Measurements from ENCODE around the gene LEF1. TPM values are rescaled to one million over a fixed set of nuclear protein-coding genes. Genes with fewer than 3 reads are reported as not detected.

LEF1 gene
- total RNA-seq, 1 experiment from 2014 or later = 2.0 TPM

- Mint-ChIP-seq H3K9me3 (ENCODE audit: unreplicated experiment) (no peaks in the 10 kb centered on the region), H3K36me3 (ENCODE audit: insufficient read depth, unreplicated experiment) (no peaks in the 10 kb centered on the region), H3K27ac (ENCODE audit: low read depth, unreplicated experiment) (no peak overlapping the region), H3K4me1 (ENCODE audit: insufficient read depth, unreplicated experiment) (no peaks in the 10 kb centered on the region), H3K4me3 (ENCODE audit: unreplicated experiment) (no peak overlapping the region), H3K27me3 (ENCODE audit: insufficient read depth, unreplicated experiment) (peaks cover 11% of the 10 kb centered on the region)
- no peak for TF ChIP-seq CTCF (IDR thresholded peaks at IDR 0.05; ENCODE audit: unreplicated experiment)
- CTCF ChIA-PET = interaction anchor here (0.6 kb wide), 2 partner anchors 15 to 305 kb away, joined by 3 to 9 read pairs; no protein-coding TSS in a partner anchor
- intact Hi-C loops (cut with micrococcal nuclease) = no loop called here
- BruUV-seq (replicated peaks) = no TSS peak
- POLR2A ChIA-PET = interaction anchor here (1.2 kb wide), 1 partner anchor 19 kb away, joined by 3 read pairs; no protein-coding TSS in a partner anchor
- no peak for DNase-seq (ENCODE audit: unreplicated experiment)
Observed at GRCh38 chr4:108159845-108160244, 8.9 kb downstream of the LEF1 start.

- ChIA-PET CTCF (no interaction called here), POLR2A (interaction anchor here (0.6 to 1.7 kb wide), 2 partner anchors 11 to 450 kb away, joined by 3 to 4 read pairs; partner anchors contain the start of gene LEF1)
- no peak overlapping the region for H3K4me3 Mint-ChIP-seq (ENCODE audit: unreplicated experiment)
- H3K4me1 Mint-ChIP-seq (ENCODE audit: insufficient read depth, unreplicated experiment) = no peaks in the 10 kb centered on the region
- no peaks in the 10 kb centered on the region for H3K36me3 Mint-ChIP-seq (ENCODE audit: insufficient read depth, unreplicated experiment)
- H3K9me3 Mint-ChIP-seq (ENCODE audit: unreplicated experiment) = no peaks in the 10 kb centered on the region
- no peak for TF ChIP-seq CTCF (IDR thresholded peaks at IDR 0.05; ENCODE audit: unreplicated experiment)
- H3K27me3 Mint-ChIP-seq (ENCODE audit: insufficient read depth, unreplicated experiment) = peaks cover 11% of the 10 kb centered on the region
- H3K27ac Mint-ChIP-seq (ENCODE audit: low read depth, unreplicated experiment) = no peak overlapping the region
- intact Hi-C loops (cut with micrococcal nuclease) = no loop called here
- DNase-seq (ENCODE audit: unreplicated experiment) = no peak
- BruUV-seq (replicated peaks) = no TSS peak
Observed at GRCh38 chr4:108157655-108158054, 11.1 kb downstream of the LEF1 start.

- ChIA-PET POLR2A (interaction anchor here (0.6 kb wide), 1 partner anchor 311 kb away, joined by 5 read pairs; no protein-coding TSS in a partner anchor), CTCF (interaction anchor here (1.2 kb wide), 1 partner anchor 14 kb away, joined by 4 read pairs; no protein-coding TSS in a partner anchor)
- peaks cover 11% of the 10 kb centered on the region for H3K27me3 Mint-ChIP-seq (ENCODE audit: insufficient read depth, unreplicated experiment)
- H3K36me3 Mint-ChIP-seq (ENCODE audit: insufficient read depth, unreplicated experiment) = no peaks in the 10 kb centered on the region
- H3K9me3 Mint-ChIP-seq (ENCODE audit: unreplicated experiment) = no peaks in the 10 kb centered on the region
- no peak overlapping the region for H3K4me3 Mint-ChIP-seq (ENCODE audit: unreplicated experiment)
- H3K27ac Mint-ChIP-seq (ENCODE audit: low read depth, unreplicated experiment) = no peak overlapping the region
- no peak for TF ChIP-seq CTCF (IDR thresholded peaks at IDR 0.05; ENCODE audit: unreplicated experiment)
- intact Hi-C loops (cut with micrococcal nuclease) = no loop called here
- DNase-seq (ENCODE audit: unreplicated experiment) = no peak
- no TSS peak for BruUV-seq (replicated peaks)
- H3K4me1 Mint-ChIP-seq (ENCODE audit: insufficient read depth, unreplicated experiment) = no peaks in the 10 kb centered on the region
Observed at GRCh38 chr4:108156391-108156790, 12.3 kb downstream of the LEF1 start.

- no peak overlapping the region for H3K4me3 Mint-ChIP-seq (ENCODE audit: unreplicated experiment)
- TF ChIP-seq CTCF (IDR thresholded peaks at IDR 0.05; ENCODE audit: unreplicated experiment) = no peak
- ChIA-PET CTCF (interaction anchor here (0.7 to 1.2 kb wide), 3 partner anchors 13 to 574 kb away, joined by 3 to 4 read pairs (median 3); no protein-coding TSS in a partner anchor), POLR2A (interaction anchor here (0.5 kb wide), 1 partner anchor 27 kb away, joined by 3 read pairs; no protein-coding TSS in a partner anchor)
- peak; percentile 62 for DNase-seq (ENCODE audit: unreplicated experiment)
- H3K9me3 Mint-ChIP-seq (ENCODE audit: unreplicated experiment) = no peaks in the 10 kb centered on the region
- BruUV-seq (replicated peaks) = no TSS peak
- no peaks in the 10 kb centered on the region for H3K4me1 Mint-ChIP-seq (ENCODE audit: insufficient read depth, unreplicated experiment)
- H3K27me3 Mint-ChIP-seq (ENCODE audit: insufficient read depth, unreplicated experiment) = peaks cover 11% of the 10 kb centered on the region
- no peaks in the 10 kb centered on the region for H3K36me3 Mint-ChIP-seq (ENCODE audit: insufficient read depth, unreplicated experiment)
- intact Hi-C loops (cut with micrococcal nuclease) = no loop called here
- no peak overlapping the region for H3K27ac Mint-ChIP-seq (ENCODE audit: low read depth, unreplicated experiment)
Observed at GRCh38 chr4:108155373-108155772, 13.4 kb downstream of the LEF1 start.
